ENCODE data around the gene ST6GALNAC6. TPM values are rescaled to one million over a fixed set of nuclear protein-coding genes. Genes with fewer than 3 reads are reported as not detected.

ST6GALNAC6 gene
- total and polyA plus RNA-seq, 10 of the 15 experiments (the other 5 are each of a cell fraction or from before 2014, with no cell fraction given), result 0.40 to 27.0 (median 16.8) TPM

- DNase-seq (ENCODE audit: low read depth, low spot score), result no peak
- Histone ChIP-seq H2AFZ (ENCODE audit: control insufficient read depth, low read depth, low read length) (no peak overlapping the region), H3K4me2 (ENCODE audit: control insufficient read depth, insufficient read depth) (no peak overlapping the region), H3K4me1 (ENCODE audit: control insufficient read depth, insufficient read depth, low read length) (peaks cover 9% of the 10 kb centered on the region), H3K27me3 (replicated peaks in 1 of 2; ENCODE audit: control insufficient read depth in 2 of 2, insufficient read depth in 2 of 2, low read length in 1 of 2) (no peaks in the 10 kb centered on the region), H3K9ac (ENCODE audit: control insufficient read depth, insufficient read depth, low read length) (no peak overlapping the region), H3K4me3 (no peak overlapping the region), H4K20me1 (ENCODE audit: control insufficient read depth, insufficient read depth) (no peaks in the 10 kb centered on the region), H3K9me3 (replicated peaks; ENCODE audit: control insufficient read depth, insufficient read depth, low read length) (no peaks in the 10 kb centered on the region), H3K36me3 (ENCODE audit: control insufficient read depth in 2 of 2, insufficient read depth in 2 of 2, low read length in 1 of 2) (no peaks in the 10 kb centered on the region), H3K79me2 (ENCODE audit: control insufficient read depth, insufficient read depth, low read length) (no peaks in the 10 kb centered on the region), H3K27ac (ENCODE audit: control insufficient read depth, insufficient read depth) (no peak overlapping the region)
- POLR2A ChIA-PET, result no interaction called here
- no peak for FAIRE-seq
- SMC1A ChIA-PET (ENCODE audit: uncharacterized antibody, unreplicated experiment), result interaction anchor here (1.1 to 1.8 kb wide), 6 partner anchors 31 to 164 kb away, joined by 3 to 9 read pairs (median 5); no protein-coding TSS in a partner anchor
- intact Hi-C loops (cut with micrococcal nuclease; ENCODE audit: unreplicated experiment), result loop anchor here (1.0 to 2.0 kb wide), 4 partner anchors 50 to 366 kb away; partner anchors contain the start of gene TOR2A
- TF ChIP-seq TARDBP (IDR thresholded peaks at IDR 0.05; ENCODE audit: borderline replicate concordance) (no peak), NBN (IDR thresholded peaks at IDR 0.05) (no peak), NR2C2 (IDR thresholded peaks at IDR 0.05; ENCODE audit: borderline replicate concordance, control insufficient read depth, insufficient read length, low read depth) (no peak), BCL3 (IDR thresholded peaks at IDR 0.05; ENCODE audit: borderline replicate concordance, insufficient read depth, low read depth, low read length, poor library complexity, severe bottlenecking) (peak; percentile 43), NRF1 (conservative IDR thresholded peaks at IDR 0.05; ENCODE audit: low read depth, low read length) (no peak), EZH2 (IDR thresholded peaks at IDR 0.05; ENCODE audit: borderline replicate concordance, control insufficient read depth, low read depth, low read length) (no peak)
- ATAC-seq, result no peak
- BruUV-seq (replicated peaks), result no TSS peak
- WGBS (ENCODE audit: insufficient coverage, insufficient replicate concordance, low lambda C conversion rate, missing lambda C conversion rate), result 64% methylated on average over 12 of the region's 12 CpGs
- in situ Hi-C loops (cut with MboI), result no loop called here
- CTCF ChIA-PET, result interaction anchor here (0.6 to 6.2 kb wide), 15 partner anchors 11 to 286 kb away, joined by 3 to 91 read pairs (median 9); partner anchors contain the start of genes CDK9, ENG, ST6GALNAC4 and ST6GALNAC6
- RAD21 ChIA-PET (ENCODE audit: unreplicated experiment), result interaction anchor here (0.7 to 2.8 kb wide), 4 partner anchors 50 to 107 kb away, joined by 3 to 18 read pairs (median 16); partner anchors contain the start of gene CDK9
Measured at GRCh38 chr9:127870887-127871286, 28.5 kb downstream of the ST6GALNAC6 start.

Data from GM12878 (cell line).